NCI-H2196 (cell line): ENCODE data around the gene DISC1.

Experiments used
- DNase-seq: peaks from one replicate; lab custom pipeline; 2025; ENCODE audit not compliant: unreplicated experiment; lab: John Stamatoyannopoulos, UW

DISC1 gene

GRCh38 chr1:232062967-232063366, 436.4 kb downstream of the DISC1 start:
- DNase-seq = no peak

- DNase-seq = no peak
Observed at GRCh38 chr1:232066521-232066920, 439.9 kb downstream of the DISC1 start.

DNA sequence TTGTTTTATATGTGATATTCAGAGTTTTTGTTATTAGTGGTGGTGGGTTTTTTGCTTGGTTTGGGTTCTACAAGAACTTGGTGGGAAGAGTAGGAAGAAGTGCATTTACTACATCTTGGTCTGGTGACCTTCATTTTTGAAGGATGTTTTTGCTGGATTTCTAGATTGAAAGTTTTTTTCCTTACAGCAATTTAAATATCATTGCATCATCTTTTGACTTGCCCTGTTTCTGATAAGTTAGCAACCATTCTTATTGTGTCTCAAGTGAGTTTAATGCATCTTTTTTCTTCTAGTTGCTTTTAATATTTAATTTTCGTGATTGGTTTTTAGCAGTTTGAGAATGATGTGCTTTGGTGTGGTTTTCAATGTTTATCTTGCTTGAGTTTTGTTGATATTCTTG, 447.7 kb downstream of the DISC1 start:
- no peak for DNase-seq

GRCh38 chr1:232077809-232078208, 451.2 kb downstream of the DISC1 start:
- DNase-seq = no peak

- no peak for DNase-seq
Observed at GRCh38 chr1:232084584-232085223, 458.1 kb downstream of the DISC1 start.

DNA sequence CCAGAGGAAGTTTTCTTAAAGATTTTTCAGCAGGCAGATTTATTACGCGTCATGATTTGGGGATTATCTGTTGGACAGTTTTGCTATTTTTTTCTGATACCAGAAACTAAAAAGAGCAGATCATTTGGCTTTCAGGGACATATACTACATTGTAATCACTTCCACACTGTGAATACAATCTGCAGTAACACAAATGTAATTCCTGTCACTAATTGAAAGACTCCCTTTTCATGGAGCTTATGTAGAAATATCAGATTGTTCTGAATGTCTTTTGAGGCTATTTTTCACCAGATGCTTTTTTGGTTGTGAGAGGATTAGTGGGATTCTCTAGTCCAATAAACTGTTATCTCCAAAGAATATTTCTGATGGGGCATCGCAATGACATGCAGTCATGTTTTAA, 464.2 kb downstream of the DISC1 start:
- no peak for DNase-seq
